CD14-positive monocyte (primary cell): Measurements from ENCODE around the gene RBFOX1. TPM values are rescaled to one million over a fixed set of nuclear protein-coding genes. Genes with fewer than 3 reads are reported as not detected.

Experiments
- DNase-seq, 3 donors: peaks; one replicate each; pipeline ENCODE4 v3.0.0-alpha.2; 2011 to 2022
- H2AFZ ChIP-seq: 2 replicates; pipeline ENCODE4 v1.6.0; 2012; ENCODE audit warnings: mild to moderate bottlenecking, low read depth, low read length, inconsistent platforms; ENCODE audit not compliant: insufficient read depth, poor library complexity, severe bottlenecking
- H3K27ac ChIP-seq, 2 donors: 1 replicate in 1 of 2; 2 replicates in 1 of 2; pipeline ENCODE4 v1.5.1; 2012 to 2013; ENCODE audit warnings: low read length in 2 of 2, control low read depth in 1 of 2, inconsistent platforms in 1 of 2, low read depth in 1 of 2, mild to moderate bottlenecking in 1 of 2
- H3K27me3 ChIP-seq, 2 donors: one replicate each; pipeline versions ENCODE4 v1.6.0 to v1.6.1; 2011 to 2013; ENCODE audit warnings: low read length in 2 of 2; ENCODE audit not compliant: control insufficient read depth in 2 of 2, insufficient read depth in 2 of 2
- H3K36me3 ChIP-seq, 2 donors: replicated peaks in 1 of 2; 1 replicate in 1 of 2; 2 replicates in 1 of 2; pipeline versions ENCODE4 v1.5.1 to v1.6.1; 2012 to 2013; ENCODE audit warnings: low read length in 2 of 2, control low read depth in 1 of 2, inconsistent platforms in 1 of 2, mild to moderate bottlenecking in 1 of 2; ENCODE audit not compliant: insufficient read depth in 2 of 2, control insufficient read depth in 1 of 2
- H3K4me1 ChIP-seq, 2 donors: 1 replicate in 1 of 2; 2 replicates in 1 of 2; pipeline versions ENCODE4 v1.5.1 to v1.6.1; 2012 to 2013; ENCODE audit warnings: low read length in 2 of 2, control low read depth in 1 of 2, inconsistent platforms in 1 of 2, mild to moderate bottlenecking in 1 of 2, moderate library complexity in 1 of 2; ENCODE audit not compliant: insufficient read depth in 2 of 2, control insufficient read depth in 1 of 2
- H3K4me2 ChIP-seq: replicated peaks from 2 replicates; pipeline ENCODE3; 2012; ENCODE audit warnings: low read length, moderate library complexity, mild to moderate bottlenecking; ENCODE audit not compliant: poor library complexity, severe bottlenecking; ENCODE audit errors: extremely low read depth
- H3K4me3 ChIP-seq, 3 experiments: fragments of 200-600 bp in 1 of 3; sonication (generic) in 1 of 3; replicated peaks in 1 of 3; 1 replicate in 2 of 3; 2 replicates in 1 of 3; pipeline ENCODE4 v1.5.1; 2011 to 2013; ENCODE audit warnings: low read length in 3 of 3, mild to moderate bottlenecking in 3 of 3, control low read depth in 2 of 3, low read depth in 2 of 3, inconsistent platforms in 1 of 3, moderate library complexity in 1 of 3
- H3K79me2 ChIP-seq: 2 replicates; pipeline ENCODE4 v1.6.0; 2012; ENCODE audit warnings: mild to moderate bottlenecking, control low read depth, inconsistent platforms, low read length, moderate library complexity; ENCODE audit not compliant: insufficient read depth
- H3K9ac ChIP-seq: 2 replicates; pipeline ENCODE4 v1.6.0; 2017; ENCODE audit warnings: low read length, mild to moderate bottlenecking; ENCODE audit not compliant: insufficient read depth, poor library complexity, severe bottlenecking
- H3K9me3 ChIP-seq, 2 donors: replicated peaks in 1 of 2; 1 replicate in 1 of 2; 2 replicates in 1 of 2; pipeline versions ENCODE4 v1.5.1 to v1.6.1; 2012 to 2013; ENCODE audit warnings: low read length in 2 of 2, control low read depth in 1 of 2; ENCODE audit not compliant: control insufficient read depth in 1 of 2, insufficient read depth in 1 of 2
- H4K20me1 ChIP-seq: 2 replicates; pipeline ENCODE4 v1.6.0; 2012; ENCODE audit warnings: mild to moderate bottlenecking, low read length, control low read depth, moderate library complexity; ENCODE audit not compliant: insufficient read depth
- H3K27ac Mint-ChIP-seq, 7 donors: one replicate each; pipeline ENCODE4 v1.8.0; 2020; ENCODE audit warnings: mild to moderate bottlenecking in 7 of 7, mixed read lengths in 7 of 7, moderate library complexity in 6 of 7, inconsistent platforms in 2 of 7
- H3K27me3 Mint-ChIP-seq, 3 donors: one replicate each; pipeline ENCODE4 v1.8.0; 2021 to 2022; ENCODE audit warnings: low read depth in 3 of 3, mild to moderate bottlenecking in 3 of 3, mixed read lengths in 3 of 3, moderate library complexity in 3 of 3, inconsistent platforms in 1 of 3
- H3K36me3 Mint-ChIP-seq, 2 donors: one replicate each; pipeline ENCODE4 v1.8.0; 2020; ENCODE audit warnings: mixed read lengths in 2 of 2, inconsistent platforms in 1 of 2, mild to moderate bottlenecking in 1 of 2
- H3K4me1 Mint-ChIP-seq: one replicate; pipeline ENCODE4 v1.8.0; 2020; ENCODE audit warnings: mild to moderate bottlenecking, mixed read lengths
- H3K4me3 Mint-ChIP-seq, 2 donors: one replicate each; pipeline ENCODE4 v1.8.0; 2020; ENCODE audit warnings: mild to moderate bottlenecking in 2 of 2, mixed read lengths in 2 of 2, moderate library complexity in 1 of 2
- H3K9me3 Mint-ChIP-seq, 7 donors: one replicate each; pipeline ENCODE4 v1.8.0; 2020 to 2022; ENCODE audit warnings: mixed read lengths in 7 of 7, mild to moderate bottlenecking in 6 of 7, moderate library complexity in 6 of 7, inconsistent platforms in 2 of 7
- WGBS: methylation state at CpG from one replicate; pipeline ENCODE4 v1.1.5; 2013; ENCODE audit warnings: missing lambda C conversion rate; ENCODE audit not compliant: insufficient coverage; 5-methylcytosine and 5-hydroxymethylcytosine counted together
- intact Hi-C, 2 donors: fragments of 100-400 bp; cut with micrococcal nuclease; formaldehyde crosslinking; loops; one replicate each; pipeline versions ENCODE4 v1.15.0 to v1.15.1; 2023
- polyA plus RNA-seq, 3 donors: library from polyadenylated mRNA; depleted of rRNA in 1 of 3; unstranded in 2 of 3; stranded (reverse) in 1 of 3; fragments of 300-500 nt in 2 of 3; fragments of >200 nt in 1 of 3; fragmentation: Illumina TruSeq in 2 of 3; gene quantifications; 1 replicate in 2 of 3; 2 replicates in 1 of 3; pipeline ENCODE4 v1.2.3, GENCODE V29; 2012 to 2021
- TF ChIP-seq, protein P1 (sequence below): fragments of 200-600 bp; IDR thresholded peaks from one replicate; pipeline ENCODE4 v1.8.0; 2022; ENCODE audit warnings: antibody characterized with exemption, mild to moderate bottlenecking

Gene RBFOX1
- polyA plus RNA-seq, 3 donors: not detected

DNA sequence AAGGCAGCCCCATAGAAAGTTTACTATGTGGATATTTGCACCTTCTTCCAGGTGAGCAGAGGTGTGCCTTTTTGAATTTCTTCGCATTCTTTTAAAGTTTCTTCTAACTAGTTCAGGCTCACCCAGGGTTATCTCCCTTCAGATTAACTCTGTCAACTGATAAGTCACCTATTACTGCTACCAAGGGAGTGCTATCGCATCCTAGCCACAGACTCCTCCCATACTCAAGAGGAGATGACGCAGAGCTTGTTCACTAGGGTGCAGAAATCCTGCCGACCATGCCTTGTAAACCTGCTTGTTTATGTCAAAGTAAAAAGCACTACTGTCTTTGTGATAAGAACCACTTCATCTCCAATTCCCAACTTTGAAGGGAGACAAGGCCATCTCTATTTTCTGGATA lies 390.1 kb downstream of the RBFOX1 start:
- TF ChIP-seq, protein P1, sequence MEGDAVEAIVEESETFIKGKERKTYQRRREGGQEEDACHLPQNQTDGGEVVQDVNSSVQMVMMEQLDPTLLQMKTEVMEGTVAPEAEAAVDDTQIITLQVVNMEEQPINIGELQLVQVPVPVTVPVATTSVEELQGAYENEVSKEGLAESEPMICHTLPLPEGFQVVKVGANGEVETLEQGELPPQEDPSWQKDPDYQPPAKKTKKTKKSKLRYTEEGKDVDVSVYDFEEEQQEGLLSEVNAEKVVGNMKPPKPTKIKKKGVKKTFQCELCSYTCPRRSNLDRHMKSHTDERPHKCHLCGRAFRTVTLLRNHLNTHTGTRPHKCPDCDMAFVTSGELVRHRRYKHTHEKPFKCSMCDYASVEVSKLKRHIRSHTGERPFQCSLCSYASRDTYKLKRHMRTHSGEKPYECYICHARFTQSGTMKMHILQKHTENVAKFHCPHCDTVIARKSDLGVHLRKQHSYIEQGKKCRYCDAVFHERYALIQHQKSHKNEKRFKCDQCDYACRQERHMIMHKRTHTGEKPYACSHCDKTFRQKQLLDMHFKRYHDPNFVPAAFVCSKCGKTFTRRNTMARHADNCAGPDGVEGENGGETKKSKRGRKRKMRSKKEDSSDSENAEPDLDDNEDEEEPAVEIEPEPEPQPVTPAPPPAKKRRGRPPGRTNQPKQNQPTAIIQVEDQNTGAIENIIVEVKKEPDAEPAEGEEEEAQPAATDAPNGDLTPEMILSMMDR: no peak
- Mint-ChIP-seq H3K27me3 (peaks cover 0 to 1% (median 0%) of the 10 kb centered on the region in 3 donors), H3K27ac (no peak overlapping the region), H3K9me3 (peaks cover 0 to 14% (median 2%) of the 10 kb centered on the region in 7 donors), H3K4me1 (no peaks in the 10 kb centered on the region), H3K4me3 (no peak overlapping the region), H3K36me3 (no peaks in the 10 kb centered on the region)
- Histone ChIP-seq H4K20me1 (no peaks in the 10 kb centered on the region), H3K4me3 (no peak overlapping the region), H3K79me2 (no peaks in the 10 kb centered on the region), H3K4me1 (no peaks in the 10 kb centered on the region), H3K9ac (no peak overlapping the region), H3K9me3 (no peaks in the 10 kb centered on the region), H2AFZ (no peak overlapping the region), H3K27ac (no peak overlapping the region), H3K4me2 (no peak overlapping the region), H3K27me3 (no peaks in the 10 kb centered on the region), H3K36me3 (no peaks in the 10 kb centered on the region)
- DNase-seq: no peak
- 100% methylated on average over 1 of the region's 4 CpGs for WGBS
- intact Hi-C loops: no loop called here

DNA sequence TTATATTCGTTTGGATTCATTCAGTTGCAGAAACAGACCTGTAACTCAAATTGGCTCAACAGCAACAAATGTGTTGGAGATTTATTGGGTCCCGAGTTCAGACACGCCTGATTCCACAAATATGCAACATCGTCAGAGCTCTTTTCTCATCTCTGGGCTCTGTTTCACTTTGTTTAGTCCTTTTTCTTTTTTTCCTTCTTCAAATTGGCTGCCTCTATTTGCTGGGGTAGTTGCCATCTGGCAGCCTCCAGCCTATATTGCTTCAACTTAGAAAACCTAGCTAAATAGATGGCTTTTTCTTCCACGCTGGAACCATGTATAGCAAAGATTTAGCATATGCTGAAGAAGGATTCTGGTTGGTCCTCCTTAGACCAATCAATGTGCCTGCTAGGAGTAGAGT lies 398.5 kb downstream of the RBFOX1 start:
- H2AFZ ChIP-seq: no peak overlapping the region
- peaks cover 0 to 1% (median 0%) of the 10 kb centered on the region in 3 donors for H3K27me3 Mint-ChIP-seq
- no peaks in the 10 kb centered on the region for H3K27me3 ChIP-seq
- no peaks in the 10 kb centered on the region for H4K20me1 ChIP-seq
- H3K9me3 ChIP-seq: no peaks in the 10 kb centered on the region
- 93% methylated on average over 3 of the region's 5 CpGs for WGBS
- H3K9ac ChIP-seq: no peak overlapping the region
- no peaks in the 10 kb centered on the region for H3K36me3 Mint-ChIP-seq
- no peak overlapping the region for H3K27ac Mint-ChIP-seq
- TF ChIP-seq, protein P1: no peak
- H3K4me3 Mint-ChIP-seq: no peak overlapping the region
- no peak overlapping the region for H3K4me2 ChIP-seq
- no peak for DNase-seq
- H3K4me1 ChIP-seq: no peaks in the 10 kb centered on the region
- H3K9me3 Mint-ChIP-seq: peaks cover 0 to 8% (median 3%) of the 10 kb centered on the region in 7 donors
- H3K36me3 ChIP-seq: no peaks in the 10 kb centered on the region
- H3K27ac ChIP-seq: no peak overlapping the region
- H3K79me2 ChIP-seq: no peaks in the 10 kb centered on the region
- intact Hi-C loops: no loop called here
- H3K4me3 ChIP-seq: no peak overlapping the region
- H3K4me1 Mint-ChIP-seq: no peaks in the 10 kb centered on the region
